Brain microvascular endothelial cell (primary cell): ENCODE data around the gene INCA1.

Source experiments
- DNase-seq: peaks from one replicate; pipeline ENCODE4 v3.0.0-alpha.2; 2020
- H3K27ac ChIP-seq: fragments of 250-450 bp; sonication (Bioruptor Pico); 2 replicates; pipeline ENCODE4 v1.5.1; 2020; ENCODE audit warnings: mild to moderate bottlenecking, moderate library complexity
- H3K27me3 ChIP-seq: fragments of 250-450 bp; sonication (Bioruptor Pico); replicated peaks from 2 replicates; pipeline ENCODE4 v1.5.1; 2020; ENCODE audit warnings: mild to moderate bottlenecking
- H3K36me3 ChIP-seq: fragments of 250-450 bp; sonication (Bioruptor Pico); replicated peaks from 2 replicates; pipeline ENCODE4 v1.5.1; 2020; ENCODE audit warnings: mild to moderate bottlenecking
- H3K4me3 ChIP-seq: 2 replicates; pipeline ENCODE4 v1.5.1; 2011; ENCODE audit warnings: low read depth, mild to moderate bottlenecking, control low read depth, low read length, moderate library complexity
- in situ Hi-C: cut with HindIII; loops from 2 replicates; pipeline ENCODE4 v1.10.0; 2017; ENCODE audit warnings: low sequenced_read_pairs, low pct_ligation_motif_present
- TF ChIP-seq, protein P1 (sequence below): IDR thresholded peaks from 2 replicates; pipeline ENCODE4 v1.5.1; 2011; ENCODE audit warnings: low read depth, mild to moderate bottlenecking, moderate library complexity, low read length, control low read depth, inconsistent platforms; ENCODE audit errors: missing control alignments

INCA1 gene

GRCh38 chr17:4945944-4946280 is 51.4 kb downstream of the INCA1 start:
- Histone ChIP-seq H3K27ac (peak overlapping the region; percentile 87), H3K4me3 (peak overlapping the region; percentile 99), H3K36me3 (peaks cover 57% of the 10 kb centered on the region), H3K27me3 (no peaks in the 10 kb centered on the region)
- DNase-seq, result no peak
- in situ Hi-C loops, result no loop called here
- TF ChIP-seq, protein P1, sequence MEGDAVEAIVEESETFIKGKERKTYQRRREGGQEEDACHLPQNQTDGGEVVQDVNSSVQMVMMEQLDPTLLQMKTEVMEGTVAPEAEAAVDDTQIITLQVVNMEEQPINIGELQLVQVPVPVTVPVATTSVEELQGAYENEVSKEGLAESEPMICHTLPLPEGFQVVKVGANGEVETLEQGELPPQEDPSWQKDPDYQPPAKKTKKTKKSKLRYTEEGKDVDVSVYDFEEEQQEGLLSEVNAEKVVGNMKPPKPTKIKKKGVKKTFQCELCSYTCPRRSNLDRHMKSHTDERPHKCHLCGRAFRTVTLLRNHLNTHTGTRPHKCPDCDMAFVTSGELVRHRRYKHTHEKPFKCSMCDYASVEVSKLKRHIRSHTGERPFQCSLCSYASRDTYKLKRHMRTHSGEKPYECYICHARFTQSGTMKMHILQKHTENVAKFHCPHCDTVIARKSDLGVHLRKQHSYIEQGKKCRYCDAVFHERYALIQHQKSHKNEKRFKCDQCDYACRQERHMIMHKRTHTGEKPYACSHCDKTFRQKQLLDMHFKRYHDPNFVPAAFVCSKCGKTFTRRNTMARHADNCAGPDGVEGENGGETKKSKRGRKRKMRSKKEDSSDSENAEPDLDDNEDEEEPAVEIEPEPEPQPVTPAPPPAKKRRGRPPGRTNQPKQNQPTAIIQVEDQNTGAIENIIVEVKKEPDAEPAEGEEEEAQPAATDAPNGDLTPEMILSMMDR, result no peak

GRCh38 chr17:4945176-4945943 is 52.0 kb downstream of the INCA1 start:
- Histone ChIP-seq H3K36me3 (peaks cover 57% of the 10 kb centered on the region), H3K4me3 (peak overlapping the region; percentile 99), H3K27ac (peak overlapping the region; percentile 87), H3K27me3 (no peaks in the 10 kb centered on the region)
- TF ChIP-seq, protein P1, result no peak
- in situ Hi-C loops, result no loop called here
- peak; percentile 90 for DNase-seq

DNA sequence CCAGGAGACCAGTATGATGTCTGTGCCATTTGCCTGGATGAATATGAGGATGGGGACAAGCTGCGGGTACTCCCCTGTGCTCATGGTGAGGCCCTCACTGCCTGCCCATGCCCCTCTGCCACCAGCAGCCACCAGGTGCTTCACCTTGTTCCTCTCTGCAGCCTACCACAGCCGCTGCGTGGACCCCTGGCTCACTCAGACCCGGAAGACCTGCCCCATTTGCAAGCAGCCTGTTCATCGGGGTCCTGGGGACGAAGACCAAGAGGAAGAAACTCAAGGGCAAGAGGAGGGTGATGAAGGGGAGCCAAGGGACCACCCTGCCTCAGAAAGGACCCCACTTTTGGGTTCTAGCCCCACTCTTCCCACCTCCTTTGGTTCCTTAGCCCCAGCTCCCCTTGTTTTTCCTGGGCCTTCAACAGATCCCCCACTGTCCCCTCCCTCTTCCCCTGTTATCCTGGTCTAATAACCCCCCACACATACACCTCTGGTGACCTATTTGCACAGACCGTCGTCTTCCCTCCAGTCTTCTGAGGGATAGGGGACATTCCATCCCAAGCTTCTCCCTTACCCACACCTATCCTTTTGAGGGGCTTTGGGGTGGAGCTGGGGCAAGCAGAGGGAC is 52.7 kb downstream of the INCA1 start:
- DNase-seq, result no peak
- H3K27me3 ChIP-seq, result no peaks in the 10 kb centered on the region

DNA sequence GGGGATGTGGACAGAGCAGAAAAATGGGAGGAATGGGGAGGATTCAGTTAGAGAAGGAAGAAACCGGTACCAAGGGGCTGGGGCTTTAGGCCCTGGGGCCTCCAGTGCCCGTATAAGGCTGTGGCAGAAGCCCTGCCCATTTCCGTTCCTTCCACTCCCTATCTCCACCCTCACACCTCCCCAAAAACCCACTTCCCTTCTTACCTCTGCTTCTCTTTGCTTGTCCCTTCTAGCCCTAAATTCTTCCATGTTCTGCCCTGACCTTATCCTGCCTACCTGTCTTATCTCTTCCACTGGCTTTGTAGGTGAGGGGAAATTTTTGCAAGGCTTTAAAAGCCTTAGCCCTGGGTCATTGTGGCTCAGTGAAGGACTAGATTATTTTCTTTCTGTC is 53.2 kb downstream of the INCA1 start:
- Histone ChIP-seq H3K27me3 (no peaks in the 10 kb centered on the region), H3K27ac (peak overlapping the region; percentile 87), H3K36me3 (peaks cover 57% of the 10 kb centered on the region), H3K4me3 (no peak overlapping the region)
- in situ Hi-C loops, result no loop called here
- TF ChIP-seq, protein P1, result no peak
- DNase-seq, result no peak

More for the DNA sequence above, 52.7 kb downstream of the INCA1 start:
- peak overlapping the region; percentile 17 for H3K4me3 ChIP-seq
- in situ Hi-C loops, result no loop called here
- TF ChIP-seq, protein P1, result no peak
- H3K36me3 ChIP-seq, result peaks cover 57% of the 10 kb centered on the region
- H3K27ac ChIP-seq, result peak overlapping the region; percentile 87

DNA sequence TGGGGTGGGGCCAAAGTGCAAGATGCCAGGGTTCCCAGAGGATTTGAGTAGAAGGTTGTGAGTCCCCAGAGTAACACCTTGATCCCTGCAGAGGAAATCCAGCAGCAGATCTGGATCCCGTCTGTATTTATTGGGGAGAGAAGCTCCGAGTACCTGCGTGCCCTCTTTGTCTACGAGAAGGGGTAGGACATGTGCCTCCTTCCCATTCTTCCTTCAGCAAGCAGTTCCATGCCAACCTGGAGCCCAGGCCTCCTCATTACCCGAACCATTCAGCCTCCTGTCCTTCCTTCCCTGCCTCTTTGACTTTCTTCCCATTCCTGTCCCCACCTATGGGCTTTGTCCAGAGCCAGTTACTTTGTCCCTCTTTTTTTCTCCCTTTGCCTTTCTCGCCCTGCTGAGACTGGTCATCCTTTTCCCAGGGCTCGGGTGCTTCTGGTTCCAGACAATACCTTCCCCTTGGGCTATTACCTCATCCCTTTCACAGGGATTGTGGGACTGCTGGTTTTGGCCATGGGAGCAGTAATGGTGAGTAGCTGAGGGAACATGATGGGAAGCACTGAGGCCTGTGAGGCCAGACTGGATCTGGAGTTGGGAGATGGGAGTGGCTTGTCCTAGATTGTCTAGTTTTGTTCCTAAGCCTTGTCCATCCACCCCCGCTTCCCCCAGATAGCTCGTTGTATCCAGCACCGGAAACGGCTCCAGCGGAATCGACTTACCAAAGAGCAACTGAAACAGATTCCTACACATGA is 54.4 kb downstream of the INCA1 start:
- Histone ChIP-seq H3K36me3 (peaks cover 59% of the 10 kb centered on the region), H3K27me3 (no peaks in the 10 kb centered on the region), H3K27ac (peak overlapping the region; percentile 87), H3K4me3 (no peak overlapping the region)
- TF ChIP-seq, protein P1, result no peak
- no peak for DNase-seq
- in situ Hi-C loops, result no loop called here
